BLaER1 treated with 17β-estradiol and CSF1 and Interleukin-3, amounts not matched to agents 10 nM and 100 nM (cell line): ENCODE results near the gene SPIB.

Experiments used
- H3K27ac ChIP-seq, 11 experiments: shearing (Covaris generic); formaldehyde crosslinking; 2 replicates each; pipeline ENCODE4 v1.8.1; 2022
- H3K27me3 ChIP-seq, 11 experiments: shearing (Covaris generic); formaldehyde crosslinking; 2 replicates each; pipeline ENCODE4 v1.8.1; 2022
- H3K36me3 ChIP-seq, 11 experiments: shearing (Covaris generic); formaldehyde crosslinking; 2 replicates each; pipeline ENCODE4 v1.8.1; 2022
- H3K4me1 ChIP-seq, 10 experiments: shearing (Covaris generic); formaldehyde crosslinking; 2 replicates each; pipeline ENCODE4 v1.8.1; 2022
- H3K4me2 ChIP-seq, 11 experiments: shearing (Covaris generic); formaldehyde crosslinking; 2 replicates each; pipeline ENCODE4 v1.8.1; 2022
- H3K4me3 ChIP-seq, 10 experiments: shearing (Covaris generic); formaldehyde crosslinking; 2 replicates each; pipeline ENCODE4 v1.8.1; 2022
- H3K9ac ChIP-seq, 11 experiments: shearing (Covaris generic); formaldehyde crosslinking; 2 replicates each; pipeline ENCODE4 v1.8.1; 2022
- H3K9me3 ChIP-seq, 11 experiments: shearing (Covaris generic); formaldehyde crosslinking; replicated peaks in 1 of 11; 2 replicates each; pipeline ENCODE4 v1.8.1; 2022
- H4K20me1 ChIP-seq, 11 experiments: shearing (Covaris generic); formaldehyde crosslinking; 2 replicates each; pipeline ENCODE4 v1.8.1; 2022
- Cebpa-rat ChIP-seq, 11 experiments: shearing (Covaris generic); IDR thresholded peaks; 2 replicates each; pipeline ENCODE4 v1.8.1; 2022

SPIB gene

GRCh38 chr19:50379602-50380001, 39.1 kb upstream of the SPIB start:
- H3K9me3 ChIP-seq = no peaks in the 10 kb centered on the region
- H3K27me3 ChIP-seq = no peaks in the 10 kb centered on the region
- peak overlapping the region in 1 of 11 experiments; percentile 32; a peak in 2 of 22 replicates for H3K9ac ChIP-seq
- peaks cover 15 to 32% (median 24%) of the 10 kb centered on the region in 10 experiments for H3K4me1 ChIP-seq
- H3K36me3 ChIP-seq = peaks cover 55 to 61% (median 59%) of the 10 kb centered on the region in 11 experiments
- no peak overlapping the region for H3K27ac ChIP-seq
- TF ChIP-seq Cebpa-rat (IDR thresholded peaks at IDR 0.05) = no peak
- H3K4me3 ChIP-seq = no peak overlapping the region
- no peak overlapping the region for H3K4me2 ChIP-seq
- peaks cover 17 to 68% (median 44%) of the 10 kb centered on the region in 11 experiments for H4K20me1 ChIP-seq

GRCh38 chr19:50380137-50380536, 38.6 kb upstream of the SPIB start:
- Histone ChIP-seq H3K27me3 (no peaks in the 10 kb centered on the region), H3K4me3 (no peak overlapping the region), H3K9me3 (no peaks in the 10 kb centered on the region), H3K4me1 (peaks cover 15 to 31% (median 23%) of the 10 kb centered on the region in 10 experiments), H4K20me1 (peaks cover 22 to 69% (median 45%) of the 10 kb centered on the region in 11 experiments), H3K4me2 (no peak overlapping the region), H3K36me3 (peaks cover 55 to 61% (median 59%) of the 10 kb centered on the region in 11 experiments), H3K27ac (no peak overlapping the region), H3K9ac (no peak overlapping the region)
- TF ChIP-seq Cebpa-rat (IDR thresholded peaks at IDR 0.05) = no peak

DNA sequence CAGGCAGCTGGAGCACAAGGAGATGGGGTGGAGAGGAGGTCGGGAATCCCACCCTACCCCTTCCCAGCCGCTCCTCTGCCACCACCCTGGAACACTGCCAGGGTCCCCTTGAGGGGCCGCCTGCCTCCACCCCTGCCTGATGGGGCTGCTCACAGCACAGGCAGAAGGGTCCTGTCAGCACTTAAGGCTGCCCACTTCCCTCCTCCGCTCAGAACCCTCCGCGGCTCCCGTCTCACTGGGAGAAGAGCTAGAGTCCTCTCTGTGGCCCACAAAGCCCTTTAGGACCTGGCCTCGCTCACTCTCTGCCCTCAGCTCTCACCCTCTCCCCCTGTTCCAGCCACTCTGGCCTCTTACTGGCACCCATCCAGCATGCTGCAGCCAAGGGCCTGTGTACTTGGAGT, 38.0 kb upstream of the SPIB start:
- Histone ChIP-seq H3K4me2 (no peak overlapping the region), H3K27me3 (no peaks in the 10 kb centered on the region), H3K4me3 (no peak overlapping the region), H3K9me3 (no peaks in the 10 kb centered on the region), H3K4me1 (peaks cover 16 to 31% (median 23%) of the 10 kb centered on the region in 10 experiments), H3K9ac (peak overlapping the region in 3 of 11 experiments; percentile 10 to 15 (median 15); a peak in 2 of 22 replicates), H3K36me3 (peaks cover 55 to 61% (median 59%) of the 10 kb centered on the region in 11 experiments), H4K20me1 (peaks cover 28 to 75% (median 47%) of the 10 kb centered on the region in 11 experiments), H3K27ac (no peak overlapping the region)
- TF ChIP-seq Cebpa-rat (IDR thresholded peaks at IDR 0.05) = no peak

- Histone ChIP-seq H3K27ac (no peak overlapping the region), H3K36me3 (peaks cover 55 to 74% (median 72%) of the 10 kb centered on the region in 11 experiments)
Observed at GRCh38 chr19:50381881-50382729, 36.6 kb upstream of the SPIB start.

GRCh38 chr19:50383001-50383851, 35.5 kb upstream of the SPIB start:
- Histone ChIP-seq H4K20me1 (peaks cover 29 to 87% (median 57%) of the 10 kb centered on the region in 11 experiments; a peak in 21 of 22 replicates), H3K4me3 (peak overlapping the region; percentile 55 to 80 (median 72); a peak in 19 of 20 replicates), H3K27me3 (no peaks in the 10 kb centered on the region), H3K27ac (peak overlapping the region in 10 of 11 experiments; percentile 67 to 94 (median 84); a peak in 21 of 22 replicates), H3K4me1 (peaks cover 27 to 44% (median 36%) of the 10 kb centered on the region in 10 experiments), H3K4me2 (peak overlapping the region; percentile 67 to 100 (median 98)), H3K9ac (peak overlapping the region; percentile 63 to 92 (median 87); a peak in 21 of 22 replicates), H3K9me3 (no peaks in the 10 kb centered on the region), H3K36me3 (peaks cover 45 to 76% (median 73%) of the 10 kb centered on the region in 11 experiments)
- no peak for TF ChIP-seq Cebpa-rat (IDR thresholded peaks at IDR 0.05)

More at GRCh38 chr19:50381881-50382729, 36.6 kb upstream of the SPIB start:
- H3K9me3 ChIP-seq = no peaks in the 10 kb centered on the region
- no peak overlapping the region for H3K9ac ChIP-seq
- no peak overlapping the region for H3K4me3 ChIP-seq
- peaks cover 37 to 87% (median 59%) of the 10 kb centered on the region in 11 experiments for H4K20me1 ChIP-seq
- no peak for TF ChIP-seq Cebpa-rat (IDR thresholded peaks at IDR 0.05)
- H3K4me2 ChIP-seq = no peak overlapping the region
- no peaks in the 10 kb centered on the region for H3K27me3 ChIP-seq
- peaks cover 24 to 41% (median 33%) of the 10 kb centered on the region in 10 experiments for H3K4me1 ChIP-seq

- Histone ChIP-seq H3K27me3 (no peaks in the 10 kb centered on the region), H3K9me3 (peaks cover 0 to 2% (median 0%) of the 10 kb centered on the region in 11 experiments; a peak in 6 of 22 replicates), H4K20me1 (peaks cover 23 to 87% (median 55%) of the 10 kb centered on the region in 11 experiments; a peak in 21 of 22 replicates), H3K4me3 (peak within 1 kb of the TSS; percentile 66 to 80 (median 72)), H3K4me1 (peaks cover 27 to 46% (median 36%) of the 10 kb centered on the region in 10 experiments), H3K36me3 (peaks cover 36 to 75% (median 73%) of the 10 kb centered on the region in 11 experiments), H3K27ac (peak within 1 kb of the TSS; percentile 49 to 94 (median 86); a peak in 21 of 22 replicates), H3K9ac (peak within 1 kb of the TSS; percentile 82 to 92 (median 87)), H3K4me2 (peak within 1 kb of the TSS; percentile 89 to 100 (median 98))
- TF ChIP-seq Cebpa-rat (IDR thresholded peaks at IDR 0.05) = no peak
Observed at GRCh38 chr19:50383852-50384684, 34.7 kb upstream of the SPIB start, which contains the start of gene POLD1. POLD1 (plus strand) TSS chr19:50384347; CDS start chr19:50398852, 14,505 bp downstream.

DNA sequence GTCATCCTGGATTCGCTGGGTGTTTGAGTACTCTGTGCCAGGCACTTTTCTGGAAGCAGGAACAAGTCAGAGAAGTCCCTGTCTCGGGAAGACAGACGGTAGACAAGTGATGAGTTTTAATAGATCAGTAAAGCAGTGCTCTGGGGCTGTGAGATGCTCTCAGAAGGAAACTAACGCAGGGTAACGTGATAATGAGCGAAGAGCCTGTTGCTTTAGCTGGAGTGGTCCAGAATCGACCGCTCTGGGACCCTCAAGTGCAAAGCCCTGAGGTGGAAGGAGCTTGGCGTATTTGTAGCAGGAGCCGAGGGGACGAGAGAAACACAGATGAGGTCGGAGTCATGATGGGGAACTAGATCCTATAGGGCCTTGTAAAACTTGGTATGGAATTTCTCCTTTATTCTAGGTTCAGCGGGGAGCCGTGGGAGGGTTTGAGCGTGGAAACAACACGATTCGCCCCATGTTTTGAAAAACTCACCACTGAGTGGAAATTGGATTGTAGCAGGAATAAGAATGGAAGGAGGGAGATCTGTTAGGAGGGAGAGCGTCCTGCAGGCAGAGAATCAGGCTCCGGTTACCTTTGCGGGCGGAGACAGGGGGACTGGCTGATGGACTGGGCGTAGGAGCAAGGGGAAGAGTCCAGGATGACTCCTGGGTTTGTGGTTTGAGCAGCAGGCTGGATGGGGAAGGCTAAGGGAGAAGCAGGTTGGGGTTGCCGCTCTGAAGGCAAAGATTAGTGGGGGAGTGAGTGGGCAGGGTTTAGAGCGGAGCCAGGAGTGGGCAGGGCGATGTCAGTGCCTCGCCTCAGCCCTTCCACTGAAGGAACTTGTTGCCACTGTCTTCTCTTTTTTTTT, 33.8 kb upstream of the SPIB start:
- Histone ChIP-seq H3K4me3 (peak overlapping the region; percentile 66 to 80 (median 72)), H3K27ac (peak overlapping the region; percentile 49 to 94 (median 86); a peak in 21 of 22 replicates), H3K9me3 (peaks cover 0 to 10% (median 6%) of the 10 kb centered on the region in 11 experiments; a peak in 13 of 22 replicates), H3K4me2 (peak overlapping the region; percentile 89 to 100 (median 98)), H3K36me3 (peaks cover 28 to 75% (median 73%) of the 10 kb centered on the region in 11 experiments), H3K4me1 (peaks cover 27 to 46% (median 36%) of the 10 kb centered on the region in 10 experiments), H3K9ac (peak overlapping the region; percentile 82 to 92 (median 87)), H4K20me1 (peaks cover 15 to 78% (median 51%) of the 10 kb centered on the region in 11 experiments; a peak in 20 of 22 replicates), H3K27me3 (no peaks in the 10 kb centered on the region)
- no peak for TF ChIP-seq Cebpa-rat (IDR thresholded peaks at IDR 0.05)
